Activated naive CD4-positive, alpha-beta T cell treated with anti-CD3 and anti-CD28 coated beads, Interleukin-2, amount 50 U/mL, for 72 hours (primary cell): ENCODE results near the gene MDH1. TPM values are rescaled to one million over a fixed set of nuclear protein-coding genes. Genes with fewer than 3 reads are reported as not detected.
"Not testable (repeated sequence)": the region's sequence is repeated elsewhere in the genome, so short reads cannot be mapped to it uniquely, and the experiment has no call there.

Experiments used
- ATAC-seq, 2 donors: fragments of 150-1000 bp; cut with Tn5 transposase; 2 replicates each; pipeline ENCODE4 v1.10.0; 2021; ENCODE audit warnings: mild to moderate bottlenecking in 2 of 2, moderate library complexity in 2 of 2
- DNase-seq, 2 donors: peaks; one replicate each; pipeline ENCODE4 v3.0.0; 2021 to 2022; ENCODE audit warnings: low spot score in 2 of 2
- H3K27ac Mint-ChIP-seq, 2 donors: one replicate each; pipeline ENCODE4 v1.8.0; 2022; ENCODE audit warnings: mild to moderate bottlenecking in 2 of 2, mixed read lengths in 2 of 2
- H3K36me3 Mint-ChIP-seq, 2 donors: one replicate each; pipeline ENCODE4 v1.8.0; 2022; ENCODE audit warnings: mixed read lengths in 2 of 2
- H3K9me3 Mint-ChIP-seq, 2 donors: one replicate each; pipeline ENCODE4 v1.8.0; 2022; ENCODE audit warnings: mixed read lengths in 2 of 2
- total RNA-seq, 2 donors: library from RNA; stranded (reverse); gene quantifications; one replicate each; pipeline ENCODE4 v1.2.3, GENCODE V29; 2022

Gene MDH1
- total RNA-seq, 2 donors from 2014 or later, result 181 to 259 TPM

DNA sequence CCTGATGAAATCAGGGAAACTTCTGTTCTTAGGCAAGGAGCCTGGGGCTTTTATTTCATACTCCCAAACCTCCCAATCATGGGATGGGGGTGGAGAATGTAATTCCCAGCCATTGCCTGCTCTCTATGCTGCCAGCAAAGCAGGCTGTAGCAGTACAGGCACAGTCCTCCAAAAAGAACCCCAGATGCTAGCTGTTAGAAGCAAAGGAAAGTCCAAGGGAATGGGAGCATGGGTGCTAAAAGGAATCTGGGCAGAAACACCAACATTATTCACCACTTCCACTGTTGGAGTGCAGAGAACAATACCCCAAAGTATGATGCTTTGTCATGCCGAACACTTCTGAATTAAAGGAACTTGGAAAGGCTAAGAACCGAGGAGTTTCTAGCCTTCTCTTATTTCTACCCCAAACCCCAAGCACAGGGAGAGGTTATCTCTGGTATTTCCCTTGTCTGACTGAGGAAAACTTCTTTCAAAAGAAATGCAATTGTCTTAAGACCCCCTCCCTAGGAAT is 24.7 kb downstream of the MDH1 start:
- Mint-ChIP-seq H3K36me3 (no peaks in the 10 kb centered on the region), H3K9me3 (no peaks in the 10 kb centered on the region), H3K27ac (no peak overlapping the region)
- ATAC-seq, result no peak
- no peak for DNase-seq

DNA sequence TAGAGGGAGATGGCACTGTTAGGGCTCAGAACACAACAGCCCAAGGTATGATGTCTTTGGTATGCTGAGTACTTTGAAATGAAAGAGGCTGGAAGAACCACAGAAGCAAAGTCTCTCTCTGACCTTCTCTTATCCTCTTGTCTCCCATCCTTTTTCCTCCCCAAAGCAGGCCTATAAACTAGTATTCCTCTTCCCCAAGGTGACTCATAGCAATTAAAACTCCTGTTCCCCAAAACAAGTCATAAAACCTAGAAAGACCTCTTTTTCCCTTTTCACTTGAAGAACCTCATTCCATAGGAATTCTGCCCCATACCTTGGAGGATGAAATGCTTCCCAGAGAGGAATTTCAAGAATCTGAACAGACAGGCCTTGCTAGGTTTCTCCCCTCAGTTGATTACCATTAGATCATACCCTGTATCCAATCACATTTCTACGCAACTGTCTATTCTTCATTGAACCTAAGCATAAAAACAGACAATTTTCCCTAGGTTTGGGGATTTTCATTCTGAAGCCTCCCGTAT is 25.7 kb downstream of the MDH1 start:
- DNase-seq, result no peak
- no peak overlapping the region for H3K27ac Mint-ChIP-seq
- no peaks in the 10 kb centered on the region for H3K36me3 Mint-ChIP-seq
- no peaks in the 10 kb centered on the region for H3K9me3 Mint-ChIP-seq
- ATAC-seq, result no peak

DNA sequence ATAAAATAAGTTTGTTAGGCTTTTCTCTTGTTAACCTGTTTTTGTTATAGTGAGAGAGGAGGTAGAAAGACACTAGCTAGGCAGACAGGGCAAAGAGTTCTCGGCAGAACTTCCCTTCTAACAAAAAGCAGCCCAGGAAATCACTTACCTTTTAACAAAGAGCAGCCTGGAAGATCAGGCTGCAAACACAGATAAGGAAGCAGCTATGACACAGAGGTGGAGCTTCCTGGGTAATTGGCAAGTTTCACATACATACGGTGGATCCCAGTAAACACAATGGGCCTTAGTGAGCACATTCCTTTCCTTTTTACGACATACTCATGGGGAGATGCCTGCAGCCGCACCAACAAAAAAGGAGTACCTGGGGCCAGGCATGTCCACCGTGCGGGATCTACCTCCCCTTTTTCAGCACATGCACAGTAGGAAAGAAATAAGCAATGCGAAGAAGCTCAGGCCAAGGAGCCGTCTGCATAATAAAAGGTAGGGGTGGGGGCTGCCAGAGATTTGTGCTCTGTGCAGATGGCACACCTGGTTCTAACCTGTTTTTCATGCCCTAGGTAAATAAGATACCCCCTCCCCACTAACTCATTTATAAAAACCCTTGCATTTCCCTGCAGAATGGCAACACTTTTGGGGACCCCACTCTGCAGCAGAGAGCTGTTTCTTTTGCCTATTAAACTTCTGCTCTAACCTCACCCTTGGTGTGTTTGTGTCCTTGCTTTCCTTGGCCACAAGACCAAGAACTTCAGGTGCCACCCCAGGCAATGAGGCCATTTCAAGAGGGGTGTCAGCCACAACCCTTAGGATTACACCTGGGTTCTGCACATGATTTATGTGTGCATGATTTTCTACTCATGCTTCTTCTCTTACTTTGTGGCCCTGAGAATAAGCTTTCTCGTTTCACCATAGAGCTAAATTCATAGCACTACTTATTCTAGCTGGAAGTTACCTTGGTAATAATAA is 26.5 kb downstream of the MDH1 start:
- ATAC-seq (no peak), DNase-seq (no peak)
- H3K36me3 Mint-ChIP-seq, result no peaks in the 10 kb centered on the region
- H3K27ac Mint-ChIP-seq, result no peak overlapping the region
- no peaks in the 10 kb centered on the region for H3K9me3 Mint-ChIP-seq

- Mint-ChIP-seq H3K9me3 (no peaks in the 10 kb centered on the region), H3K27ac (no peak overlapping the region), H3K36me3 (no peaks in the 10 kb centered on the region)
- DNase-seq (no peak), ATAC-seq (no peak)
These were observed 28.6 kb downstream of the MDH1 start for GRCh38 chr2:63617366-63617765.

GRCh38 chr2:63619328-63619727 is 30.6 kb downstream of the MDH1 start:
- no peak for ATAC-seq

GRCh38 chr2:63622751-63623150 is 34.0 kb downstream of the MDH1 start:
- Mint-ChIP-seq H3K27ac (no peak overlapping the region), H3K36me3 (no peaks in the 10 kb centered on the region), H3K9me3 (no peaks in the 10 kb centered on the region)
- DNase-seq (no peak), ATAC-seq (no peak)

More at GRCh38 chr2:63619328-63619727, 30.6 kb downstream of the MDH1 start:
- DNase-seq, result no peak
- no peaks in the 10 kb centered on the region for H3K36me3 Mint-ChIP-seq
- no peak overlapping the region for H3K27ac Mint-ChIP-seq
- H3K9me3 Mint-ChIP-seq, result no peaks in the 10 kb centered on the region

DNA sequence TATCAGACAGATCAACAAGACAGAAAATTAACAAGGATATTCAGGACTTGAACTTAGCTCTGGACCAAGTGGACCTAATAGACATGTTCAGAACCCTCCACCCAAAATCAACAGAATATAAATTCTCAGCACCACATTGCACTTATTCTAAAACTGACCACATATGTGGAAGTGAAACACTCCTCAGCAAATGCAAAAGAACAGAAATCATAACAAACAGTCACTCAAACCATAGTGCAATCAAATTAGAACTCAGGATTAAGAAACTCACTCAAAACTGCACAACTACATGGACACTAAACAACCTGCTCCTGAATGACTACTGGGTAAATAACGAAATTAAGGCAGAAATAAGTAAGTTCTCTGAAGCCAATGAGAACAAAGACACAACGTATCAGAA is 35.0 kb downstream of the MDH1 start:
- H3K9me3 Mint-ChIP-seq, DNase-seq, H3K27ac Mint-ChIP-seq, ATAC-seq, H3K36me3 Mint-ChIP-seq: not testable (repeated sequence)

GRCh38 chr2:63627866-63628265 is 39.1 kb downstream of the MDH1 start:
- no peak overlapping the region for H3K27ac Mint-ChIP-seq
- H3K9me3 Mint-ChIP-seq, result peaks cover 16 to 17% of the 10 kb centered on the region in 2 donors
- ATAC-seq (no peak), DNase-seq (no peak)
- peaks cover 0 to 8% of the 10 kb centered on the region in 2 donors for H3K36me3 Mint-ChIP-seq

- H3K9me3 Mint-ChIP-seq, result peaks cover 17 to 19% of the 10 kb centered on the region in 2 donors
- DNase-seq (no peak), ATAC-seq (no peak)
- H3K27ac Mint-ChIP-seq, result no peak overlapping the region
- peaks cover 0 to 8% of the 10 kb centered on the region in 2 donors for H3K36me3 Mint-ChIP-seq
These were observed 39.7 kb downstream of the MDH1 start for GRCh38 chr2:63628403-63628942.

- H3K27ac Mint-ChIP-seq, result no peak overlapping the region
- peaks cover 33% of the 10 kb centered on the region in 2 donors for H3K9me3 Mint-ChIP-seq
- peaks cover 0 to 8% of the 10 kb centered on the region in 2 donors for H3K36me3 Mint-ChIP-seq
- no peak for DNase-seq
- no peak for ATAC-seq
These were observed 42.7 kb downstream of the MDH1 start for GRCh38 chr2:63631501-63631900.

DNA sequence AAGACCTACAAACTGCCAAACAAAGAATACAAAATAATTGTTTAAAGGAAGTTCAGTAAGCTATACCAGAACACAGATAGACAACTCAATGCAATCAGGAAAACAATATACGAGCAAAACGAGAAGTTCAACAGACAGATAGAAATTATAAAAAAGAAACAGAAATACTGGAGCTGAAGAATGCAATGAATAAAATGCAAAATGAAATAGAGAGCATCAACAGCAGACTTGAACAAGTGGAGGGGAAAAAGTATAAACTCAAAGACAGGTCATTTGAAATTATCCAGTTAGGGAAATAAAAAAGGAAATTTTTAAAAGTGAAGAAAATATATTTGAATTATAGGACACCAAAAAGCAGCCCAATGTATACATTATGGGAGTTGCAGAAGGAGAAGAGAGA is 43.6 kb downstream of the MDH1 start:
- ATAC-seq, result no peak
- no peak overlapping the region for H3K27ac Mint-ChIP-seq
- no peak for DNase-seq
- peaks cover 33 to 36% of the 10 kb centered on the region in 2 donors for H3K9me3 Mint-ChIP-seq
- H3K36me3 Mint-ChIP-seq, result peaks cover 0 to 8% of the 10 kb centered on the region in 2 donors

DNA sequence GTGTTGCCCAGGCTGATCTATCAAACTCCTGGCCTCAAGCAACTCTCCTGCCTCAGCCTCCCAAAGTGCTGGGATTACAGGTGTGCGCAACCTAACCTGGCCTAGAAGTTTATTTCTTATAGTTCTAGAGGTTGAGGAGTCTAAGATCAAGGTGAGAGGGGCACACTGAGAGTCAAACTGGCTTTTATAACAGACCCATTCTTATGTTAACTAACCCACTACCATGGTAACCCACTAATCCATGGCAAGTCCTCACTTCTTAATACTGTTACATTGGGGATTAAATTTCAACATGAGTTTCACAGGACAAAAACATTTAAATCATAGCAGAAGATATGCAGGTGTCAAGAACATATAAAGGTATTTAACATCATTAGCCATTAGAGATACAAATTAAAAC is 50.6 kb downstream of the MDH1 start:
- H3K9me3 Mint-ChIP-seq, result peaks cover 9 to 20% of the 10 kb centered on the region in 2 donors
- H3K27ac Mint-ChIP-seq, result no peak overlapping the region
- no peak for DNase-seq
- H3K36me3 Mint-ChIP-seq, result no peaks in the 10 kb centered on the region
- no peak for ATAC-seq

DNA sequence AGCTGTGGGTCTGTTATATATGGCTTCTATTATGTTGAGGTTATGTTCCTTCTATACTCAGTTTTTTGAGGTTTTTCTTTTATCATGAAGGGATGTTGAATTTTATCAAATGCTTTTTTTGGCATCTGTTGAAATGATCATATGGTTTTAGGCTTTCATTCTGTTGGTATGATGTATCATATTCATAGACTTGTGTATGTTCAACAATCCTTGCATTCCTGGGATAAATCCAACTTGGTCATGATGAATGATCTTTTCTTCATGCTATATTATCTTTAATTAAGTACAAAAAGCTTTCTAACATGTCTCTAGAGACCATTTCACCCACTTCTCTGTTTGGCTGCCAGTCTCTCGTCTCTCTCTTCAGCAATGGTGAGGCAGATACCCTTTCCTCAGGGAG is 54.2 kb downstream of the MDH1 start:
- peaks cover 4 to 11% of the 10 kb centered on the region in 2 donors for H3K9me3 Mint-ChIP-seq
- ATAC-seq, result no peak
- H3K36me3 Mint-ChIP-seq, result peaks cover 0 to 5% of the 10 kb centered on the region in 2 donors
- DNase-seq, result no peak
- no peak overlapping the region for H3K27ac Mint-ChIP-seq

DNA sequence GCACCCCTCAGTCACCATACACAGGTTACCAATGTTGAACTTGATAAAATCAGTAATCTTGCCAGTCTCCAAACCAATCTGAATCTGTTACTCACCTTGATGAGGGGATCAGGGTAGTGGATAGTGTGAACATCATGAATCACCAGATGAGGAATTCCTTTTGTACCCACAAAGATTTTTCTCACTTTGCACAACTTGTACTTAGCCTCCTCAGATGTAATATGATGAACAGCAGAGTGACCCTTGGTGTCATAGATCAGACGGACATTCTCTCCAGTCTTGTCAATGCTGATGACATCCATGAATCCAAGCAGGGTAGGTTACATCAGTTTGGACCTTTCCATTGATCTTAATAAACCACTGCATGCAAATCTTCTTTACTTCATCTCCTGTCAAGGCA is 54.7 kb downstream of the MDH1 start:
- Mint-ChIP-seq H3K27ac (no peak overlapping the region), H3K9me3 (peaks cover 4 to 11% of the 10 kb centered on the region in 2 donors), H3K36me3 (peaks cover 0 to 5% of the 10 kb centered on the region in 2 donors)
- no peak for ATAC-seq
- no peak for DNase-seq

GRCh38 chr2:63648632-63649031 is 59.9 kb downstream of the MDH1 start:
- ATAC-seq (no peak), DNase-seq (no peak)
- H3K9me3 Mint-ChIP-seq, result peaks cover 4 to 8% of the 10 kb centered on the region in 2 donors
- H3K27ac Mint-ChIP-seq, result no peak overlapping the region
- H3K36me3 Mint-ChIP-seq, result peaks cover 0 to 5% of the 10 kb centered on the region in 2 donors

DNA sequence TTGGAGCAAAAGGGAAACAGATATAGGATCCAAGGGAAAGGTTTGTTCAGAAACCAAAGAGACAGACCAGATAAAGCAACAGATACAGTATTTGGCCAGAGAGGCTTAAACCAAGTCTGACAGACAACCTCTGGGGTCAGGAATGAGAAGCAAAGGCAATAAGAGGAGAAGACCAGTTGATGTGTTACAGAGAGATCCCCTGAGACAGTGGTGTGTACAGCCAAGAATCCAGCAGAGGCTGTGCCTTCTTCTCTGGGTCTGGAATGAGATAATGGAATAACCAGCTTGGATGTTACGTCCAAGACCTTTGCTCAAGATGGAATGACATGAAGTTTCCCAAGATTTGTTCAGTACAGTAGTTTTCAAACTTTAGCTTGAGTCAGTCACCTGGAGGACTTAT is 61.1 kb downstream of the MDH1 start:
- Mint-ChIP-seq H3K9me3 (peaks cover 4 to 5% of the 10 kb centered on the region in 2 donors), H3K36me3 (peaks cover 0 to 5% of the 10 kb centered on the region in 2 donors), H3K27ac (no peak overlapping the region)
- DNase-seq (no peak), ATAC-seq (no peak)

DNA sequence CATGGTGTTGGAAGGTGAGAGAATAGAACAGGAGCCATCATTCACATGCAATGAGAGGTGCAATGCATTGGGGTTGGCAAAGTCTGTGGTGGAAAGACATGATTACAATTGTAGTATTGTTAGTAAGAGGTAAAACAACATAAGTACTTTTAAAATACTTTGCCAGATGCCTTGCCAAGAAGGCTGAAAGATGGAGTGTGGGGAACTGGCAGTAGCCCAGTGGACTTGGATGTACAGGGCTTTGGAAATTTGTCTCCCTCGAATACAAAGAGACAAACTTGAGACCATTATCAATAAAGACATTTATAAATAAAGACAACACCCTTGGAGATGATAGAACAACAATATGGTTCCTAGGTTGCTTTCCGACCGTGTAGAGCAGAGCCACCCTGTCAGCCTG is 62.0 kb downstream of the MDH1 start:
- no peak for DNase-seq
- H3K36me3 Mint-ChIP-seq, result peaks cover 0 to 2% of the 10 kb centered on the region in 2 donors
- H3K9me3 Mint-ChIP-seq, result peaks cover 0 to 3% of the 10 kb centered on the region in 2 donors
- no peak for ATAC-seq
- H3K27ac Mint-ChIP-seq, result no peak overlapping the region
